DLD1 (cell line): ENCODE results near the gene CH25H.

Experiments
- in situ Hi-C: cut with HindIII; loops from 2 replicates; pipeline ENCODE4 v1.10.0; 2017; ENCODE audit warnings: low sequenced_read_pairs

The CH25H gene

DNA sequence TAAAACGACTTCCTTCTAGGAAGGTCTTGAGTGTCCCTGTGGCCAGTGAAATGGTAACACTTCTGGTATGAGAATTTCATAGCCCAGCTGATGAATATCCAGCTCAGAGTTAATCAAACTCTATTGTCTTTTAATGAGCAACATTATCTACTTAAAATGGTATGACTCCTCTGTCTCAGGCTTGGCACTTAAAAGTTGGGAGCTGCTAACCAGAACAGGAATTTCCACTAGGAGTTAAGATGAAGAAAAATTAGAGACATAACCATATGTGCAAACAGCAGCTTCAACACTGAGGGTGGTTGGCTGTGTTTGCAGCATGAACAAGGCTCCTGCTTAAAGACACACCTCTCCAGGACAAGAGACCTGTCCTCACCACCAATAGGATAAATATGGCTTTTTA lies 46.8 kb downstream of the CH25H start:
- in situ Hi-C loops: no loop called here

DNA sequence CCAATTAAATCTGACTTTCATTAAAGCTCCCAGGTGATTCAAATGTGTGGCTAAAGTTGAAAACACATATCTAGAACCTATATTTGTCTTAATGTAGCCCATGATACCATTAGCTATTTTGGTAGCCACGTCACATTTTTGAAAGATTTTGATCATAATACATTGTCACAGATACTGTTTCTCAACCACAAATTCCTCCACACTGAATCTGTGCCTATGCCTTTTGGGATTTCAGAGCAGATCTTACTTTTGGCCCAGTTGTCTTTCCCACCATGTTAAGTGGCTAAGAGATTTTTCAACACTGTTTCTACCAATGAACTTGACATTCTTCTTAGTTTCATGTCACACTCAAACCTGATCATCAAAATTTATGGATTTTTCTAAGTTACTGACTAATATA lies 47.4 kb downstream of the CH25H start:
- in situ Hi-C loops: no loop called here

GRCh38 chr10:89159316-89159715 lies 47.8 kb downstream of the CH25H start:
- in situ Hi-C loops: no loop called here

- in situ Hi-C loops: no loop called here
These were observed 48.7 kb downstream of the CH25H start for GRCh38 chr10:89158446-89158845.

GRCh38 chr10:89156161-89156835 lies 50.8 kb downstream of the CH25H start:
- in situ Hi-C loops: no loop called here
